ENCODE measurements around the gene PRSS1.
A peak's percentile ranks its signal among the peaks of the same experiment; 100 is the strongest.
"Not testable (repeated sequence)": the region's sequence is repeated elsewhere in the genome, so short reads cannot be mapped to it uniquely, and the experiment has no call there.

PRSS1 gene

DNA sequence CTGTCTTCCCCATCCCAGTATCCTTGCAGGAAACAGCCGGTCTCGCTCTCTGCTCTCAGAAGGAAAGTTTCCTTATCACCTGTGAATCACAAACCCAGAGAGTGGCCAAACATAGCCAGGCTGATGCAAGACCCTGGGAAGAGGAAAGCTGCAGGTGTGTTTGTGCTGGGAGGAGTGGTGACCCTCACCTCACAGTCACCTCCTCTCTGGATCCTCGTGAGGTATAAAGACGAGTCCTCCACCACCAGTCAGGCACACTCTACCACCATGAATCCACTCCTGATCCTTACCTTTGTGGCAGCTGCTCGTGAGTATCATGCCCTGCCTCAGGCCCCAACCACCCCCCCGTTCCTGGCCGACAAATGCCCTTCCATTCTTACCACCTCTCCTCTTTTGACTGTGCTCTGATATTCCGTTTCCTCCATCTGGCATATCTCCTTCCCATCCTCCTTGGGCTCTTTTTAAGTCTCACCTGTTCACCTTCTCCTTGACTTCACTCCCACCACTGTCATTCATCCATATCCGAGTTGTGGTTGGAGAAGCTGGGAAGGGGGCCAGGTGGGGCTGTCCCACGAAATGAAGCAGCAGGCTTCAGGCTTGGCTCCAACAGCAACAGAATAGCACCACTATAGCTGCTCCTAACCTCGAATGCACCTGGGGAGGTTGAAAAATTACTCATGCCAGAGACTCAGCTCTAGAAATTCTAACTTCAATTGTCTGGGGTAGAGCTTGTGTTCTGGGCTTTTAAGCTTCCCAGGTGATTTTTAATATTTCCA lies at the start of gene PRSS1:
Gene PRSS1 (plus strand): TSS at position 255 of the 776 bp plus-strand sequence. CDS start 13 bp downstream, at position 268.
- no peak for DNase-seq (ENCODE audit: low spot score)

GRCh38 chr7:142700935-142701334 lies 48.3 kb upstream of the PRSS1 start:
- DNase-seq (ENCODE audit: low spot score) = not testable (repeated sequence)

DNA sequence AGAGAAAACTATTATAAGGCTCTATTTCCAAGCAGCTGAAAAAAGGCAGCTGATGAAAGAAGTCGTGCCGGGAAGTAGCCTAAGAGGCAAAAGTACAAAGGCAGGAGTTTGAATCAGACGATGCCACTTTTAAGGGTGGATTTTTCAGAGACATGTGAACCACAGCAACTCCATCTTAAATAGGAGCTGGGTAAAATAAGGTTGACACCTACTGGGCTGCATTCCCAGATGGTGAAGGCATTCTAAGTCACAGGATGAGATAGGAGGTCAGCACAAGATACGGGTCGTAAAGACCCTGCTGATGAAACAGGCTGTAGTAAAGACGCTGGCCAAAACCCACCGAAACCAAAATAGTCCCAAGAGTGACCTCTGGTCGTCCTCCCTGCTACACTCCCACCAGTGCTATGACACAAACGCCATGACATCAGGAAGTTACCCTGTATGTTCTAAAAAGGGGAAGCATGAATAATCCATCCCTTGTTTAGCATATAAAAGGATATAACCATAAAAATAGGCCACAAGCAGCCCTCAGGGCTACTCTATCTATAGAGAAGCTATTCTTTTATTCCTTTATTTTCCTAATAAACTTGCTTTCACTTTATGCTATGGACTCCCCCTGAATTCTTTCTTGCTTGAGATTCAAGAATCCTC lies 45.5 kb upstream of the PRSS1 start:
- no peak for DNase-seq (ENCODE audit: low spot score)

DNA sequence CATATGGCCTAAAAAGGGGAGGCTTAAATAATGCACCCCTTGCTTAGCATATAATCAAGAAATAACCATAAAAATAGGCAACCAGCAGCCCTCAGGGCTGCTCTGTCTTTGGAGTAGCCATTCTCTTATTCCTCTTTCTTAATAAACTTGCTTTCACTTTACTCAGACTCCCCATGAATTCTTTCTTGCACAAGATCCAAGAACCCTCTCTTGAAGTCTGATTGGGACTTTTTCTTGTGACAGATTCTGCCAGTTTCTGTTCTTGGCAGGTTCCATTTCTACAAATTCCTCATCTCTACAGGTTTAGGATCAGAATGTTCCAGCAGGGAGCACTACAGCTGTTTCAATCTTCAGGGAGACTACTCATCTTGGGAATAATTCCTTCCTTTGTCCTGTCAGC lies 40.5 kb upstream of the PRSS1 start:
- DNase-seq (ENCODE audit: low spot score) = not testable (repeated sequence)

- DNase-seq (ENCODE audit: low spot score) = no peak
These were observed 39.4 kb upstream of the PRSS1 start for GRCh38 chr7:142709921-142710320.

- no peak for DNase-seq (ENCODE audit: low spot score)
These were observed 38.1 kb upstream of the PRSS1 start for GRCh38 chr7:142711196-142711595.

DNA sequence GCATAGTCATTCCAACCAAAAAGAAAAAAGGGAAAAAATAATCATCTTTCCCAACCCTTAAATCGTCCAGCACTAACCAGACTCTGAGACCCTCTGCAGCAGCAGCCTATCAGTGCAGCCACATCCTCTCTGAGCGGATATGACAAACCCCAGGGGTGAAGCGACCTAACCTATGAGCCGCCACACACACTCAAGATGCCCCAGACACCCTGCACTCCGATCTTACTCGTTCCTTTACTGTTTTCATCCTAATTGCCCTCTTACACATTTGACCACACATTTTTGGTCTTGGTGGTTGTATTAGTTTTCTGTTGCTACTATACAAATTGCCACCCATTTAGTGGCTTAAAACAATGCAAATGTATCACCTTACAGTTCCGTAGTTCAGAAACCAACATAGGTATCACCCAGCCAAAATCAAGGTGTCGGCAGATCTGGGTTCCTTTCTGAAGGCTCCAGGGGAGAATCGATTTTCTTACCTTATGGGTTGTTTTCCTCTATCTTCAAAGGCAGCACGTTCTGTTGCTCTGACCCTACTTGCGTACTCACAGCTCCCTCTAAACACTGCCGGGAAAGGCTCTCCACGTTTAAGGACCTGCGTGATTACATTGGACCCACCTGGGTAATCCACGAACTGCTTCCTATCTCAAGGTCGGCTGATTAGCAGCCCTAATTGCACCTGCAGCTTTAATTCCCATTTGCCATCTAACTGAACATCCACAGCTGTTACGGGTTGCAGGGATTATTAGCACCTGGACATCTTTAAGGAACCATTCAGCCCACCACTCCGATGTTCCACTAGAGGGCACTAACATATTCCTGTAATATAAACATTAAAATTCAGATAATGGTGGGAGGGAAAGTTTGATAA lies 37.3 kb upstream of the PRSS1 start:
- peak; percentile 42 for DNase-seq (ENCODE audit: low spot score)

DNA sequence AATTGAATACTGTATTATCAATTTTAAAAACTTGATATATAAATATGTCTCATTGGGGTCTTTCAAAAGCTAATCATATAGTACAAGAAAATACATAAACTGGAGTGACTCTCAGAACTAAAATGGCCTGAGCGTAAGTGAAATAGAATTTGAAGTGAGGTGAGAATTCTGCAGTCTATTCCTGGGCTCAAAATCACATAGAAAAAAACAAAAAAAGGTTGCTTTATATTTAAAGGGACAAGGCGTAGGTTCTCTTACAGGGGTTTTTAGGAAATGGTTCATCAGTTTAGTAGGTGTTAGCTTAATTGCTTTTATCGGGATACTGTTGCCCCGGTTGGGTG lies 36.7 kb upstream of the PRSS1 start:
- DNase-seq (ENCODE audit: low spot score) = no peak

DNA sequence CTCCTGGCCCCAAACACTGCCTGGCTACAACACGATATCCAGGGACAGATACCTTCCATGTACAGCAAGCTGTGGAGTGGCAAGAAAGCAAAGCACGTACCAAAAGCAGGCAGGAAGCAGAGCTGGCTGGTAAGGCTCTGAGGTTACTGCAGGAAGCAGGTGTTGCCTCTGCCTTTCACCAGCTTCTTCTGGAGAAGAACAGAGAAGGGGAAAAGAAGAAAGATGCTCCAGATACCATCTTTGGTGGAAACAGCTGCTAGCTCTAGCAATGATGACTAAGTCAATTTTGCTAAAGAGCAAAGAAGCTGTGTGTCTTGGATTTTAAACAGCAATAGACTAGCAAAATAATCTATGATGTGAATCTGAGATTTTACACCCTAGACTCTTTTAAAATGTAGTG lies 34.9 kb upstream of the PRSS1 start:
- no peak for DNase-seq (ENCODE audit: low spot score)

DNA sequence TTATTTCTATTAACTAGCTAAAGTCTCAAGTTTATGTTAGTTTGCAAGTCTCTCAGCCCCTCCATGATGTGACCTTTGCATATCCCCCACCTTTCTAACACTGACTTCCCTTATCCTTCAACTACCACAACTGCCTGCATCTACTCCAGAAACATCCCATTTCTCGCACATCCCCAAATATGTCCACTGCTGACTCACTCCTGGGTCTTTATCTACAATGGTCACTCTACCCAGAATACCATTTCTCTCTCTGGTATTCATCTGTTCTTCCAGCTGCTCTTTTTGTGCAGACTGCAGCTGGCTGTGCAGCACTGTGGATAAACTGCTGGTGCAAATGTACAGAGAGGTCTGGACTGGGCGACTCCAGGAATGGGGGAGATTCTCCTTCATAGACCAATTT lies 32.7 kb upstream of the PRSS1 start:
- DNase-seq (ENCODE audit: low spot score) = no peak

DNA sequence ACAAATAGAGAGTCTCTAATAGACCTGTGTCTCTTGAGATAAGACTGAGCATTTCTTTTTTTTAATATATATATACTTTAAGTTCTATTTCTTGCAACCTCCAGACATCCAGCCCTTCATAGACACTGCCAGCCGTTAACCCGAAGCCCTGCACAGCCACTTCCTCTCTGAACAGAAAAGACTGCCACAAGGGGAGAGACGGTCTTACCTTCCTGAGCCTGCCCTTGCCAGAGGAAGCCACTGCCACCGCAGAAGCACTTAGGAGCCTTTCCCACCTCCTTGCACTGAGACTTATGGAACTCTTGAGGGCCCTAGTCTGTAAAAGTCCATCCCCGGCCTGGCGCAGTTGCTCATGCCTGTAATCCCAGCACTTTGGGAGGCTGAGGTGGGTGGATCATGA lies 31.8 kb upstream of the PRSS1 start:
- no peak for DNase-seq (ENCODE audit: low spot score)

DNA sequence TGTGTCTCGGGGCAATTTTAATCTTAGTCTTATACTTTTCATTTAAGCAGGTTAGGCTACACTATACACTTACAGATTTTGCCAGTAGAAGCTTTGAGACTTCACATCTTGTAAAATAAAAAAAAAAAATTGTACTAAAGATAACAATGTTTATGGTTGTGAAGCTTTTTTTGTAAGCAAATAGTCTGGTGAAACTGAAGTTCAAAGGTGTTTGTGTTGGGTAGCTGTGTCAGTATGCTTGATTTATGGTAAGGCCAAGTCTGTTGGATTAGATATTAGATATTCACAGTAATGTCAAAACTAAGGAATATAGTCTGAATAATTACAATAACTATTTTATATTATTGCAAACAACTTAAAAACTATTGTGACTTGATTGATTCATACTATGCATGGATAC lies 31.0 kb upstream of the PRSS1 start:
- no peak for DNase-seq (ENCODE audit: low spot score)

DNA sequence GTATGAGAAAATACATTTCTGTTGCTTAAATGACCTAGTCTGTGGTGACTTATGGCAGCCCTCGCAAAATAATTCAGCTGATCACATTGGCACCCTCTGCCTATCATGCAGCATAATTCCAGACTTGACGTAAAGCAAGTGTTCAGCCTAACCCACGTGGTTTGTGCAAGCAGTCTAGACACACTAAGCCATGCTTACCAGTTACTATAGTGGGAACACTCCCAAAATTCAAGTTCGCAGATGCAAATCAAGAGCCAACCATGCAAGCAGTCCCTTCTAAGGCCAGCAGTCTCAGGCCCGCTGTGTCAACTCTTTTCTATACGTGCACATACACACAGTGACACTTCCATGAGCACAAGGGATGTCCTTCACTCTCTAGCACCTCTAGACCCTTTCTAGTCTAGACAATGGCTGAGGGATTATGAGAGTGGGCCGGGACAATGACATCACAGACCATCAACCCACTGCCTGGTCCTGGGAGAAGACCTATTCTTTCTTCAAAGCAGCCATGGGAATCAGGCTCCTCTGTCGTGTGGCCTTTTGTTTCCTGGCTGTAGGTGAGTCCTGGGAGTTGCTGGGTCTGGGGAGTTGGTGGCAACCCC lies 29.0 kb upstream of the PRSS1 start:
- DNase-seq (ENCODE audit: low spot score) = no peak

DNA sequence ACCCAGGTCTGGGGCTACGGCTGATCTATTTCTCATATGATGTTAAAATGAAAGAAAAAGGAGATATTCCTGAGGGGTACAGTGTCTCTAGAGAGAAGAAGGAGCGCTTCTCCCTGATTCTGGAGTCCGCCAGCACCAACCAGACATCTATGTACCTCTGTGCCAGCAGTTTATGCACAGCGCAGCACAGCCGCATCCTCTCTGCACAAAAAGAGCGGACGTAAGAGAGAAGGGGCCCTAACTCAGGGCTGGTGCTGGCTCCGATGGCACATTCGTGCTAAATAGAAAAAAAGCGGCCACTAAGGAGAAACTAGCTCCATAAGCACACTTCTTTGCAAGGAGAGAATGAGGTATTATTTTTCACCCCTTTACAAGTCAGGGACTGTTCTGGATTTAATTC lies 28.3 kb upstream of the PRSS1 start:
- no peak for DNase-seq (ENCODE audit: low spot score)

DNA sequence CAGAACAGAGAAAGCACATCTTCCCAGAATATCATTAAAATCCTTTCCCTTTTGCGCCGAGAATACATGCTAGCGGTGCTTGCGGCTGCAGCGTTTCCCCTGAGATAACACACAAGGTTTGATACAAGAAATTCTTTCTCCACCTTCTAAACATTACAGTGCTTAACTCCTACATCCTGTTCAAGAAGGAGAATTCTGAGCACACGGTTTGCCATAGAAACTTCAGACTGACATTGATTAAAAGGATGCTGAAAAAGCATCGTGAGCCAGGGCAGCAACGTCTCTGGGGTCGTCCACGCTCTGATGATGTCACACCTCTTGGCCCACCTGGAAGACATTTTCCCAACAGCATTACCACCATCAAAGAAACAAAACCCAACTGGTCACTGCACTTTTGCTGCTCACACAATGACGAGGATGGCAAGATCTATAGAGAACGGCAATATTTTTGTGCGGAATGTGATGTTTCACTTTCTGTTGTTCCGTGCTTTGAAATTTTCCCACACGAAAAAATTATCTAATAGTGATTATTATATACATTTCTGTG lies 27.0 kb upstream of the PRSS1 start:
- DNase-seq (ENCODE audit: low spot score) = no peak

DNA sequence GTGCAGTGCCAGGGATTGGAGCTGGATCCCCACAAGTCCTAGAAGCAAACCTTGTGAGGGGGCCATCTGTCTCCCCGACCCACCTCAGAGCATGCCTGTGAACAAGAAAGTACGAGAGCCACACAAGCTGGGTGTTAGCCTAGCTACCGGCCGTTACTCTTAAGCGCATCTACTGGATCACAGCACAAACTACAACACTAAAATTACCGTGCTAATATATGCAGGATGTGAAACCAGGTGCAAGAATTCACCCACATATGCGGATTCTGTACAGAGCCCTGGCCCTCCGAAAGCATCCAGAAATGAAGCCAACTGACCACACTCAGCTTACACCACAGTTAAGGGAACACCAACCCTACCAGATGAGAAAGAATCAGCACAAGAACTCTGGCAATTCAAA lies 16.0 kb upstream of the PRSS1 start:
- DNase-seq (ENCODE audit: low spot score) = no peak

GRCh38 chr7:142739923-142740492 lies 9.3 kb upstream of the PRSS1 start:
- no peak for DNase-seq (ENCODE audit: low spot score)

- DNase-seq (ENCODE audit: low spot score) = no peak
These were observed 8.5 kb upstream of the PRSS1 start for GRCh38 chr7:142740786-142741185.

- not testable (repeated sequence) for DNase-seq (ENCODE audit: low spot score)
These were observed 7.3 kb upstream of the PRSS1 start for GRCh38 chr7:142741932-142742331.

DNA sequence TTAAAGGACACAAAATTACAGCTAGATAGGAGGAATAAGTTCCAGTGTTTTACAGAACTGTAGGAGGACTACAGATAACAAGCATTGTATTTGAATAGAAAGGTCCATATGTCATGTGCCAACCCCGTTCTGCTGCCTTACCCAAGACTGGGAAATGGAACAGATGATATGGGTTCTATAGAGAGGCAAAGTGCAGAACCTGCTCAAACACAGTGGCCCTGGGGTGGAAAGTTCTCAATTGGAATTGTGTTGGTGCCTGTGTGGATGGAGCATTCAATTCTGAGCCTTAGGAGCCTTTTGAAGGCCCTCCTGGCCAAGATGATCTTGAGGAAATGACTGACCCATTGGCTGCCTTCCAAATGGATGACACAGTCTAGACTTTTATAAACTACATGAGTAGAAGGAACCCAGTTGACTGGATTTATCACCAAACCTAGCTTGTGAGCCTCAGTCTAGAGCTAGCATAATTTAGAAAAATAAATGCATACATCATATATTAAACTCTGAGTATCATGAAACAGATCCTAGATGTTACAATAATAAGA lies 4.1 kb upstream of the PRSS1 start:
- no peak for DNase-seq (ENCODE audit: low spot score)

- DNase-seq (ENCODE audit: low spot score) = no peak
These were observed 3.5 kb upstream of the PRSS1 start for GRCh38 chr7:142745745-142746144.

DNA sequence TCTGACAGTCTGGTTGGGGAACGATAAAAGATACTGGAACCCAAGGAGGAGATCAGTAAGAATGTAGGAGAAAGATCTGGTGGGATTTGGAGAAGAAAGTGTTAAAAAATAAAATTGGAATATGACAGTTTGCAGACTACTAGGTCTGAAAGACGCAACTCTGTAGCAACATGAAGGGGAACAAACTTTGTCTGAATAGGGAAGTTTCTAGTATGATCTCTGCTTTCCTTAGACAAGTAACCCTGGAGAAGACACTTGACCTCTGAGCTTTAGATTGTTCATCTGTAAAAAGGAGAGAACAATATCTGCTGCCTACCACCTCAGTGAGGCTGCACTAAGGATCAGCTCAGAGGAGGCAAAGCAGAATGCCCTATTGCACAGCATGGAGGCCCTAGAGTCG lies 3.0 kb upstream of the PRSS1 start:
- no peak for DNase-seq (ENCODE audit: low spot score)

Measured in COLO829 (cell line).